Caco-2 (cell line): ENCODE measurements around the gene TCERG1L. TPM values are rescaled to one million over a fixed set of nuclear protein-coding genes. Genes with fewer than 3 reads are reported as not detected.

Source experiments
- BruUV-seq: library from RNA; stranded (reverse); fragments of 400-500 nt; replicated peaks from 2 replicates; lab custom pipeline; 2021; lab: Mats Ljungman, UMichigan
- CTCF ChIA-PET: fragments of 300-600 bp; sonication (Branson Sonifier 250); formaldehyde crosslinking; loops from one replicate; lab custom pipeline; 2022; ENCODE audit warnings: antibody characterized with exemption; lab: Charles Lee
- POLR2A ChIA-PET: fragments of 300-600 bp; sonication (Branson Sonifier 250); formaldehyde crosslinking; loops from one replicate; lab custom pipeline; 2022; ENCODE audit warnings: antibody characterized with exemption; lab: Charles Lee
- DNase-seq, 2 experiments: peaks; one replicate each; pipeline versions ENCODE4 v3.0.0 to v3.0.0-alpha.2; 2020 to 2022
- H3K27me3 ChIP-seq: replicated peaks from 2 replicates; pipeline ENCODE4 v1.6.0; 2011; ENCODE audit warnings: low read length; ENCODE audit not compliant: control insufficient read depth, insufficient read depth
- H3K36me3 ChIP-seq: 2 replicates; pipeline ENCODE4 v1.5.1; 2011; ENCODE audit warnings: low read length; ENCODE audit not compliant: control insufficient read depth, insufficient read depth
- H3K4me1 ChIP-seq: fragments of 250-450 bp; sonication (Bioruptor Pico); 2 replicates; pipeline ENCODE4 v1.5.1; 2020; ENCODE audit warnings: mild to moderate bottlenecking
- H3K4me3 ChIP-seq: 2 replicates; pipeline ENCODE4 v1.5.1; 2011; ENCODE audit warnings: low read depth, mild to moderate bottlenecking, control low read depth, low read length
- H3K9me3 ChIP-seq: fragments of 250-450 bp; sonication (Bioruptor Pico); 2 replicates; pipeline ENCODE4 v1.5.1; 2020; ENCODE audit warnings: mild to moderate bottlenecking, moderate library complexity
- H3K27ac Mint-ChIP-seq: one replicate; pipeline ENCODE4 v1.8.0; 2022; ENCODE audit warnings: mixed read lengths; ENCODE audit not compliant: unreplicated experiment
- H3K27me3 Mint-ChIP-seq: one replicate; pipeline ENCODE4 v1.8.0; 2022; ENCODE audit warnings: mixed read lengths; ENCODE audit not compliant: insufficient read depth, unreplicated experiment
- H3K36me3 Mint-ChIP-seq: one replicate; pipeline ENCODE4 v1.8.0; 2022; ENCODE audit warnings: mild to moderate bottlenecking, mixed read lengths; ENCODE audit not compliant: insufficient read depth, unreplicated experiment
- H3K4me1 Mint-ChIP-seq: one replicate; pipeline ENCODE4 v1.8.0; 2022; ENCODE audit warnings: low read depth, mixed read lengths; ENCODE audit not compliant: unreplicated experiment
- H3K4me3 Mint-ChIP-seq: one replicate; pipeline ENCODE4 v1.8.0; 2022; ENCODE audit warnings: mild to moderate bottlenecking, moderate library complexity, mixed read lengths; ENCODE audit not compliant: unreplicated experiment
- H3K9me3 Mint-ChIP-seq: one replicate; pipeline ENCODE4 v1.8.0; 2022; ENCODE audit warnings: mixed read lengths; ENCODE audit not compliant: unreplicated experiment
- CTCF ChIP-seq, 2 experiments: fragments of 200-600 bp in 1 of 2; IDR thresholded peaks; 1 replicate in 1 of 2; 2 replicates in 1 of 2; pipeline versions ENCODE4 v1.5.1 to v1.8.0; 2011 to 2022; ENCODE audit warnings: antibody characterized with exemption in 1 of 2, control low read depth in 1 of 2, inconsistent platforms in 1 of 2, low read depth in 1 of 2, low read length in 1 of 2, mild to moderate bottlenecking in 1 of 2, moderate library complexity in 1 of 2; ENCODE audit not compliant: insufficient read depth in 1 of 2, severe bottlenecking in 1 of 2, unreplicated experiment in 1 of 2
- intact Hi-C: fragments of 100-400 bp; cut with micrococcal nuclease; formaldehyde crosslinking; loops from one replicate; pipeline ENCODE4 v1.10.0; 2022; ENCODE audit not compliant: unreplicated experiment
- total RNA-seq: library from RNA; stranded (reverse); gene quantifications from 2 replicates; pipeline ENCODE4 v1.2.3, GENCODE V29; 2022

The TCERG1L gene
- total RNA-seq, 1 experiment from 2014 or later: not detected

- H3K27me3 Mint-ChIP-seq: no peaks in the 10 kb centered on the region
- POLR2A ChIA-PET: no interaction called here
- Histone ChIP-seq H3K27me3 (no peaks in the 10 kb centered on the region), H3K4me1 (no peaks in the 10 kb centered on the region), H3K4me3 (no peak overlapping the region), H3K9me3 (no peaks in the 10 kb centered on the region), H3K36me3 (no peaks in the 10 kb centered on the region)
- no peaks in the 10 kb centered on the region for H3K4me1 Mint-ChIP-seq
- no peak for TF ChIP-seq CTCF (IDR thresholded peaks at IDR 0.05; ENCODE audit: insufficient read depth in 1 of 2, low read depth in 1 of 2, low read length in 1 of 2, severe bottlenecking in 1 of 2, unreplicated experiment in 1 of 2)
- H3K9me3 Mint-ChIP-seq: no peaks in the 10 kb centered on the region
- H3K36me3 Mint-ChIP-seq: no peaks in the 10 kb centered on the region
- BruUV-seq: no TSS peak
- intact Hi-C loops: no loop called here
- H3K4me3 Mint-ChIP-seq: no peak overlapping the region
- DNase-seq: no peak
- no peak overlapping the region for H3K27ac Mint-ChIP-seq
- CTCF ChIA-PET: no interaction called here
Observed at GRCh38 chr10:131088619-131089018, 222.9 kb downstream of the TCERG1L start.

GRCh38 chr10:131087464-131088215, 223.9 kb downstream of the TCERG1L start:
- Histone ChIP-seq H3K9me3 (no peaks in the 10 kb centered on the region), H3K36me3 (no peaks in the 10 kb centered on the region), H3K4me1 (no peaks in the 10 kb centered on the region), H3K27me3 (no peaks in the 10 kb centered on the region), H3K4me3 (no peak overlapping the region)
- TF ChIP-seq CTCF (IDR thresholded peaks at IDR 0.05; ENCODE audit: insufficient read depth in 1 of 2, low read depth in 1 of 2, low read length in 1 of 2, severe bottlenecking in 1 of 2, unreplicated experiment in 1 of 2): no peak
- Mint-ChIP-seq H3K4me1 (no peaks in the 10 kb centered on the region), H3K27me3 (no peaks in the 10 kb centered on the region), H3K9me3 (no peaks in the 10 kb centered on the region), H3K27ac (no peak overlapping the region), H3K4me3 (no peak overlapping the region), H3K36me3 (no peaks in the 10 kb centered on the region)
- BruUV-seq: no TSS peak
- ChIA-PET CTCF (no interaction called here), POLR2A (no interaction called here)
- no peak for DNase-seq
- intact Hi-C loops: no loop called here

GRCh38 chr10:131086511-131086910, 225.0 kb downstream of the TCERG1L start:
- no peaks in the 10 kb centered on the region for H3K27me3 Mint-ChIP-seq
- H3K4me3 Mint-ChIP-seq: no peak overlapping the region
- intact Hi-C loops: no loop called here
- no peak for TF ChIP-seq CTCF (IDR thresholded peaks at IDR 0.05; ENCODE audit: insufficient read depth in 1 of 2, low read depth in 1 of 2, low read length in 1 of 2, severe bottlenecking in 1 of 2, unreplicated experiment in 1 of 2)
- Histone ChIP-seq H3K36me3 (no peaks in the 10 kb centered on the region), H3K4me1 (no peaks in the 10 kb centered on the region), H3K9me3 (no peaks in the 10 kb centered on the region), H3K27me3 (no peaks in the 10 kb centered on the region), H3K4me3 (no peak overlapping the region)
- no peaks in the 10 kb centered on the region for H3K36me3 Mint-ChIP-seq
- no peak overlapping the region for H3K27ac Mint-ChIP-seq
- ChIA-PET POLR2A (no interaction called here), CTCF (no interaction called here)
- H3K9me3 Mint-ChIP-seq: no peaks in the 10 kb centered on the region
- H3K4me1 Mint-ChIP-seq: no peaks in the 10 kb centered on the region
- BruUV-seq: no TSS peak
- no peak for DNase-seq
